HCT116 (cell line): ENCODE data around the gene KCNG1. TPM values are rescaled to one million over a fixed set of nuclear protein-coding genes. Genes with fewer than 3 reads are reported as not detected.

Source experiments
- ATAC-seq: fragments of 200-7000 bp; cut with Tn5 transposase; 2 replicates; pipeline ENCODE4 v1.9.1; 2020; ENCODE audit warnings: mild to moderate bottlenecking, moderate library complexity
- BruUV-seq: library from RNA; stranded (reverse); fragments of 400-500 nt; replicated peaks from 2 replicates; lab custom pipeline; 2021; lab: Mats Ljungman, UMichigan
- CTCF ChIA-PET: fragments of 300-600 bp; sonication (Branson Sonifier 250); formaldehyde crosslinking; loops from one replicate; lab custom pipeline; 2021; ENCODE audit warnings: antibody characterized with exemption; lab: Charles Lee
- POLR2A ChIA-PET: fragments of 300-600, 350-600 bp; sonication (Branson Sonifier 250); formaldehyde crosslinking; loops from one replicate; lab custom pipeline; 2021; ENCODE audit warnings: antibody characterized with exemption; lab: Charles Lee
- RAD21 ChIA-PET, 2 experiments: fragments of 300-600 bp; sonication (Branson Sonifier 250); formaldehyde crosslinking; loops; one replicate each; lab custom pipeline; 2023; ENCODE audit warnings: low total read pairs in 2 of 2; ENCODE audit not compliant: uncharacterized antibody in 2 of 2, unreplicated experiment in 2 of 2, low non-redundant PET in 1 of 2; lab: Charles Lee
- DNase-seq: peaks from one replicate; pipeline ENCODE4 v3.0.0-alpha.2; 2010; ENCODE audit warnings: low read depth, low spot score
- H2AFZ ChIP-seq: fragments of 200-600 bp; shearing (Covaris generic), sonication (generic); 2 replicates; pipeline ENCODE4 v1.6.1; 2017; ENCODE audit warnings: low read depth, mixed run types, mixed read lengths, antibody characterized with exemption, low read length; ENCODE audit not compliant: poor library complexity, severe bottlenecking
- H3K27ac ChIP-seq: 2 replicates; pipeline ENCODE4 v1.5.1; 2012; ENCODE audit warnings: low read depth, low read length
- H3K27me3 ChIP-seq: fragments of 200-600 bp; sonication (generic); 2 replicates; pipeline ENCODE4 v1.6.1; 2016; ENCODE audit warnings: mixed run types, low read length, mixed read lengths; ENCODE audit not compliant: insufficient read depth
- H3K36me3 ChIP-seq, 2 experiments: fragments of 200-500 bp in 1 of 2; fragments of 200-600 bp in 1 of 2; sonication (Bioruptor generic) in 1 of 2; sonication (generic) in 1 of 2; 2 replicates each; pipeline versions ENCODE4 v1.5.1 to v1.6.1; 2014 to 2016; ENCODE audit warnings: low read length in 2 of 2, inconsistent platforms in 1 of 2, mixed read lengths in 1 of 2, mixed run types in 1 of 2; ENCODE audit not compliant: insufficient read depth in 2 of 2, control insufficient read depth in 1 of 2
- H3K4me1 ChIP-seq, 2 experiments: fragments of 200-600 bp in 1 of 2; sonication (generic) in 1 of 2; 2 replicates each; pipeline versions ENCODE4 v1.5.1 to v1.6.1; 2012 to 2017; ENCODE audit warnings: low read length in 2 of 2, inconsistent platforms in 1 of 2, mild to moderate bottlenecking in 1 of 2, mixed read lengths in 1 of 2, mixed run types in 1 of 2, moderate library complexity in 1 of 2; ENCODE audit not compliant: insufficient read depth in 2 of 2, control insufficient read depth in 1 of 2
- H3K4me2 ChIP-seq: fragments of 200-600 bp; sonication (generic); 2 replicates; pipeline ENCODE4 v1.6.1; 2017; ENCODE audit warnings: mixed run types, low read length, mixed read lengths
- H3K4me3 ChIP-seq, 2 experiments: fragments of 200-600 bp in 1 of 2; sonication (generic) in 1 of 2; replicated peaks in 1 of 2; 2 replicates each; pipeline ENCODE4 v1.5.1; 2011 to 2016; ENCODE audit warnings: low read length in 2 of 2, control low read depth in 1 of 2, low read depth in 1 of 2, mild to moderate bottlenecking in 1 of 2, mixed read lengths in 1 of 2, mixed run types in 1 of 2
- H3K79me2 ChIP-seq: fragments of 200-600 bp; sonication (generic); 2 replicates; pipeline ENCODE4 v1.6.1; 2017; ENCODE audit warnings: mild to moderate bottlenecking, mixed run types, low read length, moderate library complexity, mixed read lengths; ENCODE audit not compliant: insufficient read depth
- H3K9ac ChIP-seq: fragments of 200-600 bp; sonication (generic); 2 replicates; pipeline ENCODE4 v1.6.1; 2016; ENCODE audit warnings: low read length, mixed read lengths
- H3K9me2 ChIP-seq: fragments of 200-600 bp; sonication (generic), shearing (Covaris generic); 2 replicates; pipeline ENCODE4 v1.6.1; 2017; ENCODE audit warnings: mixed run types, mild to moderate bottlenecking, moderate library complexity; ENCODE audit not compliant: insufficient read depth
- H3K9me3 ChIP-seq, 2 experiments: fragments of 200-500 bp in 1 of 2; fragments of 200-600 bp in 1 of 2; sonication (Bioruptor generic) in 1 of 2; sonication (generic) in 1 of 2; 2 replicates each; pipeline ENCODE4 v1.6.1; 2014 to 2017; ENCODE audit warnings: low read length in 2 of 2, mixed read lengths in 2 of 2, inconsistent platforms in 1 of 2, low read depth in 1 of 2, mild to moderate bottlenecking in 1 of 2, mixed run types in 1 of 2, moderate library complexity in 1 of 2; ENCODE audit not compliant: control insufficient read depth in 1 of 2, insufficient read depth in 1 of 2
- H4K20me1 ChIP-seq: fragments of 200-600 bp; sonication (generic), shearing (Covaris generic); 2 replicates; pipeline ENCODE4 v1.6.1; 2017; ENCODE audit warnings: mixed run types, mild to moderate bottlenecking, moderate library complexity; ENCODE audit not compliant: insufficient read depth
- CBX3 ChIP-seq: IDR thresholded peaks from 2 replicates; pipeline ENCODE4 v1.6.1; 2012; ENCODE audit warnings: low read depth
- EGR1 ChIP-seq: IDR thresholded peaks from 2 replicates; pipeline ENCODE4 v1.6.1; 2012; ENCODE audit warnings: low read depth
- EZH2 ChIP-seq: fragments of 200-600 bp; sonication (generic); IDR thresholded peaks from 2 replicates; pipeline ENCODE4 v1.6.1; 2017; ENCODE audit warnings: antibody characterized with exemption, mixed run types
- EZH2phosphoT487 ChIP-seq: fragments of 200-600 bp; IDR thresholded peaks from 2 replicates; pipeline ENCODE4 v1.6.1; 2018; ENCODE audit warnings: antibody characterized with exemption, borderline replicate concordance
- FOSL1 ChIP-seq: IDR thresholded peaks from 2 replicates; pipeline ENCODE4 v1.6.1; 2012; ENCODE audit warnings: low read depth
- POLR2AphosphoS5 ChIP-seq: IDR thresholded peaks from 2 replicates; pipeline ENCODE4 v1.6.1; 2011; ENCODE audit warnings: mild to moderate bottlenecking, low read depth, low read length, moderate library complexity
- RAD21 ChIP-seq: IDR thresholded peaks from 2 replicates; pipeline ENCODE4 v1.6.1; 2012; ENCODE audit warnings: low read depth, mild to moderate bottlenecking
- SIN3A ChIP-seq: IDR thresholded peaks from 2 replicates; pipeline ENCODE4 v1.6.1; 2012; ENCODE audit warnings: low read depth
- SP1 ChIP-seq: IDR thresholded peaks from 2 replicates; pipeline ENCODE4 v1.6.1; 2012; ENCODE audit warnings: low read depth
- SRF ChIP-seq: IDR thresholded peaks from 2 replicates; pipeline ENCODE4 v1.6.1; 2012; ENCODE audit warnings: low read depth
- TCF7L2 ChIP-seq: IDR thresholded peaks from 2 replicates; pipeline ENCODE4 v1.7.0; 2011; ENCODE audit warnings: borderline replicate concordance, inconsistent platforms; ENCODE audit not compliant: insufficient read depth, insufficient read length; ENCODE audit errors: extremely low read depth
- ZBTB33 ChIP-seq: IDR thresholded peaks from 2 replicates; pipeline ENCODE4 v1.6.1; 2011; ENCODE audit warnings: mild to moderate bottlenecking, low read length, moderate library complexity; ENCODE audit not compliant: insufficient replicate concordance; ENCODE audit errors: extremely low read depth
- ZNF274 ChIP-seq: fragments of 200-500 bp; sonication (Bioruptor generic); IDR thresholded peaks from 2 replicates; pipeline ENCODE4 v1.6.1; 2014; ENCODE audit warnings: mild to moderate bottlenecking, low read depth, low read length, inconsistent platforms
- intact Hi-C: fragments of 100-400 bp; cut with micrococcal nuclease; formaldehyde crosslinking; loops from 2 replicates; pipeline ENCODE4 v1.10.0; 2022
- total RNA-seq: library from RNA; stranded (reverse); gene quantifications from one replicate; pipeline ENCODE4 v1.2.1, GENCODE V29; 2021; ENCODE audit not compliant: unreplicated experiment

The KCNG1 gene
- total RNA-seq, 1 experiment from 2014 or later: 54.6 TPM

- TF ChIP-seq FOSL1 (no peak), ZNF274 (no peak), SRF (no peak), CBX3 (no peak), TCF7L2 (no peak), SIN3A (no peak), POLR2AphosphoS5 (no peak), RAD21 (no peak)
These were observed 37.4 kb upstream of the KCNG1 start (continued) for GRCh38 chr20:51060301-51060700.

- no peak; the same call in 1 of the 2 replicates for ATAC-seq
- DNase-seq: no peak
- intact Hi-C loops: no loop called here
- Histone ChIP-seq H3K36me3 (no peaks in the 10 kb centered on the region), H3K4me2 (peak overlapping the region; percentile 30; the same call in 1 of the 2 replicates), H3K4me1 (peaks cover 5 to 7% of the 10 kb centered on the region in 2 experiments; a peak in 3 of 4 replicates), H3K79me2 (no peaks in the 10 kb centered on the region), H3K9me2 (no peaks in the 10 kb centered on the region), H3K27me3 (peaks cover 9% of the 10 kb centered on the region), H3K9ac (no peak overlapping the region), H4K20me1 (no peaks in the 10 kb centered on the region), H3K9me3 (no peaks in the 10 kb centered on the region), H2AFZ (no peak overlapping the region), H3K4me3 (no peak overlapping the region), H3K27ac (no peak overlapping the region)
- ChIA-PET RAD21 (interaction anchor here in 1 of 2 experiments (0.6 kb wide), 1 partner anchor 248 kb away, joined by 4 read pairs; no protein-coding TSS in a partner anchor), POLR2A (no interaction called here), CTCF (no interaction called here)
- no TSS peak for BruUV-seq
- no peak for TF ChIP-seq EZH2
- no peak for TF ChIP-seq CBX3
- TF ChIP-seq FOSL1: no peak
- no peak for TF ChIP-seq ZBTB33
- TF ChIP-seq EGR1: peak; percentile 51; the same call in 1 of the 2 replicates
- TF ChIP-seq SP1: no peak
- TF ChIP-seq EZH2phosphoT487: no peak
- TF ChIP-seq SRF: no peak
These were observed 37.0 kb upstream of the KCNG1 start for GRCh38 chr20:51059862-51060261.
